PC-9 (cell line): ENCODE measurements around the gene HHATL. TPM values are rescaled to one million over a fixed set of nuclear protein-coding genes. Genes with fewer than 3 reads are reported as not detected.

ENCODE experiments used
- BruUV-seq: library from RNA; stranded (reverse); fragments of 400-500 nt; replicated peaks from 2 replicates; lab custom pipeline; 2021; lab: Mats Ljungman, UMichigan
- CTCF ChIA-PET: fragments of 300-600 bp; sonication (Branson Sonifier 250); formaldehyde crosslinking; loops from one replicate; lab custom pipeline; 2022; ENCODE audit warnings: antibody characterized with exemption; lab: Charles Lee
- POLR2A ChIA-PET: fragments of 300-600 bp; sonication (Branson Sonifier 250); formaldehyde crosslinking; loops from one replicate; lab custom pipeline; 2022; ENCODE audit warnings: antibody characterized with exemption; ENCODE audit not compliant: unreplicated experiment; lab: Charles Lee
- DNase-seq, 2 experiments: peaks; one replicate each; pipeline versions ENCODE4 v3.0.0 to v3.0.0-alpha.2; 2015 to 2022; ENCODE audit warnings: mixed read lengths in 1 of 2
- H2AFZ ChIP-seq: fragments of 200-600 bp; sonication (generic); 2 replicates; pipeline ENCODE4 v1.8.1; 2017; ENCODE audit warnings: antibody characterized with exemption
- H3F3A ChIP-seq: fragments of 200-600 bp; sonication (generic); 2 replicates; pipeline ENCODE4 v1.8.1; 2017; ENCODE audit warnings: antibody characterized with exemption, mild to moderate bottlenecking, low read depth; ENCODE audit not compliant: insufficient read depth
- H3K27ac ChIP-seq: fragments of 200-600 bp; sonication (generic); 2 replicates; pipeline ENCODE4 v1.6.1; 2016; ENCODE audit warnings: mixed run types
- H3K27me3 ChIP-seq: fragments of 200-600 bp; sonication (generic); 2 replicates; pipeline ENCODE4 v1.6.1; 2016; ENCODE audit warnings: low read depth, mixed run types; ENCODE audit not compliant: insufficient read depth
- H3K36me3 ChIP-seq: fragments of 200-600 bp; sonication (generic); 2 replicates; pipeline ENCODE4 v1.6.1; 2016; ENCODE audit warnings: low read depth, mixed run types
- H3K4me1 ChIP-seq: fragments of 200-600 bp; sonication (generic); replicated peaks from 2 replicates; pipeline ENCODE4 v1.6.1; 2016; ENCODE audit warnings: mixed run types; ENCODE audit not compliant: insufficient read depth
- H3K4me2 ChIP-seq: fragments of 200-600 bp; sonication (generic); 2 replicates; pipeline ENCODE4 v1.6.1; 2017; ENCODE audit warnings: mixed run types
- H3K4me3 ChIP-seq: fragments of 200-600 bp; sonication (generic); 2 replicates; pipeline ENCODE4 v1.6.1; 2016; ENCODE audit warnings: mixed run types
- H3K79me2 ChIP-seq: fragments of 200-600 bp; sonication (generic); 2 replicates; pipeline ENCODE4 v1.6.1; 2017; ENCODE audit warnings: low read depth, mixed run types
- H3K9me2 ChIP-seq: fragments of 200-600 bp; sonication (generic); 2 replicates; pipeline ENCODE4 v1.8.1; 2017; ENCODE audit warnings: mild to moderate bottlenecking; ENCODE audit not compliant: insufficient read depth
- H3K9me3 ChIP-seq: fragments of 200-600 bp; sonication (generic); 2 replicates; pipeline ENCODE4 v1.8.1; 2016; ENCODE audit warnings: low read depth; ENCODE audit not compliant: insufficient read depth
- H4K20me1 ChIP-seq: fragments of 200-600 bp; sonication (generic); 2 replicates; pipeline ENCODE4 v1.8.1; 2017; ENCODE audit not compliant: insufficient read depth
- CTCF ChIP-seq: fragments of 200-600 bp; sonication (generic); conservative IDR thresholded peaks from 2 replicates; pipeline ENCODE4 v1.6.1; 2017; ENCODE audit warnings: mixed run types, antibody characterized with exemption, mild to moderate bottlenecking, moderate library complexity
- EZH2 ChIP-seq: fragments of 200-600 bp; sonication (generic); IDR thresholded peaks from 2 replicates; pipeline ENCODE4 v1.8.0; 2017; ENCODE audit warnings: antibody characterized with exemption, low read depth
- intact Hi-C: fragments of 100-400 bp; cut with micrococcal nuclease; formaldehyde crosslinking; loops from one replicate; pipeline ENCODE4 v1.10.0; 2022; ENCODE audit not compliant: unreplicated experiment
- total RNA-seq: library from RNA; stranded (reverse); gene quantifications from 2 replicates; pipeline ENCODE4 v1.2.3, GENCODE V29; 2021

HHATL gene
- total RNA-seq, 1 experiment from 2014 or later = not detected

- ChIA-PET POLR2A (interaction anchor here (0.6 kb wide), 1 partner anchor 451 kb away, joined by 4 read pairs; no protein-coding TSS in a partner anchor), CTCF (no interaction called here)
- Histone ChIP-seq H3K79me2 (no peaks in the 10 kb centered on the region), H3K4me2 (no peak overlapping the region), H4K20me1 (no peaks in the 10 kb centered on the region), H3K27ac (no peak overlapping the region), H3K27me3 (0 out of 2 replicates have a peak, but pooled peaks cover 4% of the 10 kb centered on the region), H3K9me3 (no peaks in the 10 kb centered on the region), H2AFZ (no peak overlapping the region), H3K9me2 (no peaks in the 10 kb centered on the region), H3K4me1 (no peaks in the 10 kb centered on the region), H3K4me3 (no peak overlapping the region), H3K36me3 (no peaks in the 10 kb centered on the region), H3F3A (no peaks in the 10 kb centered on the region)
- DNase-seq = no peak
- no TSS peak for BruUV-seq
- TF ChIP-seq EZH2 (no peak), CTCF (no peak)
- intact Hi-C loops = no loop called here
Observed at GRCh38 chr3:42705962-42706585, 3.5 kb upstream of the HHATL start.

- no peaks in the 10 kb centered on the region for H3K9me3 ChIP-seq
- H3F3A ChIP-seq = no peaks in the 10 kb centered on the region
- BruUV-seq = no TSS peak
- no peaks in the 10 kb centered on the region for H3K36me3 ChIP-seq
- H3K9me2 ChIP-seq = no peaks in the 10 kb centered on the region
- H4K20me1 ChIP-seq = no peaks in the 10 kb centered on the region
- H3K4me1 ChIP-seq = no peaks in the 10 kb centered on the region
- ChIA-PET CTCF (no interaction called here), POLR2A (no interaction called here)
- H3K4me3 ChIP-seq = no peak overlapping the region
- 0 out of 2 replicates have a peak, but pooled peaks cover 4% of the 10 kb centered on the region for H3K27me3 ChIP-seq
- TF ChIP-seq CTCF = no peak
- no peak for TF ChIP-seq EZH2
- no peaks in the 10 kb centered on the region for H3K79me2 ChIP-seq
- H2AFZ ChIP-seq = no peak overlapping the region
- H3K27ac ChIP-seq = no peak overlapping the region
- intact Hi-C loops = no loop called here
- no peak overlapping the region for H3K4me2 ChIP-seq
- DNase-seq = no peak
Observed at GRCh38 chr3:42705058-42705767, 2.6 kb upstream of the HHATL start.

GRCh38 chr3:42704136-42704841, 1.7 kb upstream of the HHATL start:
- POLR2A ChIA-PET = no interaction called here
- Histone ChIP-seq H3K36me3 (no peaks in the 10 kb centered on the region), H3K9me3 (no peaks in the 10 kb centered on the region), H3K27ac (no peak overlapping the region), H3K4me3 (no peak overlapping the region), H2AFZ (no peak overlapping the region), H4K20me1 (no peaks in the 10 kb centered on the region), H3K27me3 (0 out of 2 replicates have a peak, but pooled peaks cover 4% of the 10 kb centered on the region), H3K9me2 (no peaks in the 10 kb centered on the region), H3K4me2 (no peak overlapping the region), H3F3A (no peaks in the 10 kb centered on the region), H3K79me2 (no peaks in the 10 kb centered on the region), H3K4me1 (no peaks in the 10 kb centered on the region)
- DNase-seq = no peak
- TF ChIP-seq EZH2 (no peak), CTCF (no peak)
- CTCF ChIA-PET = no interaction called here
- BruUV-seq = no TSS peak
- intact Hi-C loops = no loop called here
